Nephron (organoid): ENCODE data around the gene PLEKHA5.

Experiments used
- H3K27ac Mint-ChIP-seq, 3 experiments: 2 replicates each; pipeline ENCODE4 v1.8.0; 2020; ENCODE audit warnings: mixed read lengths in 3 of 3, mild to moderate bottlenecking in 2 of 3, moderate library complexity in 1 of 3
- H3K27me3 Mint-ChIP-seq: 2 replicates; pipeline ENCODE4 v1.8.0; 2021; ENCODE audit warnings: low read depth, mild to moderate bottlenecking, moderate library complexity, mixed read lengths
- H3K36me3 Mint-ChIP-seq: 2 replicates; pipeline ENCODE4 v1.8.0; 2020; ENCODE audit warnings: low read depth, mixed read lengths
- H3K4me1 Mint-ChIP-seq: 2 replicates; pipeline ENCODE4 v1.8.0; 2020; ENCODE audit warnings: mixed read lengths
- H3K4me3 Mint-ChIP-seq, 3 experiments: 2 replicates each; pipeline ENCODE4 v1.8.0; 2020; ENCODE audit warnings: mild to moderate bottlenecking in 3 of 3, mixed read lengths in 3 of 3, moderate library complexity in 2 of 3
- H3K9me3 Mint-ChIP-seq: 2 replicates; pipeline ENCODE4 v1.8.0; 2020; ENCODE audit warnings: mixed read lengths
- CTCF ChIP-seq, 3 experiments: fragments of 200-600 bp; sonication (generic); IDR thresholded peaks; one replicate each; pipeline ENCODE4 v1.5.0; 2021; ENCODE audit warnings: antibody characterized with exemption in 3 of 3; ENCODE audit not compliant: unreplicated experiment in 3 of 3

Gene PLEKHA5

GRCh38 chr12:19140381-19141236 lies 11.1 kb downstream of the PLEKHA5 start:
- Mint-ChIP-seq H3K36me3 (peaks cover 56% of the 10 kb centered on the region), H3K4me1 (peaks cover 34% of the 10 kb centered on the region), H3K4me3 (no peak overlapping the region), H3K27me3 (no peaks in the 10 kb centered on the region), H3K27ac (peak overlapping the region in 2 of 3 experiments; percentile 23 to 59), H3K9me3 (no peaks in the 10 kb centered on the region)
- no peak for TF ChIP-seq CTCF (IDR thresholded peaks at IDR 0.05; ENCODE audit: unreplicated experiment in 3 of 3)

- H3K36me3 Mint-ChIP-seq, result peaks cover 54% of the 10 kb centered on the region
- H3K9me3 Mint-ChIP-seq, result no peaks in the 10 kb centered on the region
- H3K4me1 Mint-ChIP-seq, result peaks cover 33% of the 10 kb centered on the region
Observed at GRCh38 chr12:19142499-19142898, 13.0 kb downstream of the PLEKHA5 start.

GRCh38 chr12:19144287-19144686 lies 14.8 kb downstream of the PLEKHA5 start:
- peaks cover 20% of the 10 kb centered on the region for H3K4me1 Mint-ChIP-seq
- H3K36me3 Mint-ChIP-seq, result peaks cover 55% of the 10 kb centered on the region

More at GRCh38 chr12:19142499-19142898, 13.0 kb downstream of the PLEKHA5 start:
- Mint-ChIP-seq H3K27me3 (no peaks in the 10 kb centered on the region), H3K4me3 (no peak overlapping the region), H3K27ac (no peak overlapping the region)
- no peak for TF ChIP-seq CTCF (IDR thresholded peaks at IDR 0.05; ENCODE audit: unreplicated experiment in 3 of 3)

GRCh38 chr12:19144985-19145384 lies 15.5 kb downstream of the PLEKHA5 start:
- H3K36me3 Mint-ChIP-seq, result peaks cover 56% of the 10 kb centered on the region
- no peak overlapping the region for H3K4me3 Mint-ChIP-seq
- no peaks in the 10 kb centered on the region for H3K27me3 Mint-ChIP-seq
- H3K9me3 Mint-ChIP-seq, result peaks cover 4% of the 10 kb centered on the region
- no peak for TF ChIP-seq CTCF (IDR thresholded peaks at IDR 0.05; ENCODE audit: unreplicated experiment in 3 of 3)
- H3K27ac Mint-ChIP-seq, result no peak overlapping the region
- H3K4me1 Mint-ChIP-seq, result peaks cover 13% of the 10 kb centered on the region

More at GRCh38 chr12:19144287-19144686, 14.8 kb downstream of the PLEKHA5 start:
- no peak overlapping the region for H3K4me3 Mint-ChIP-seq
- no peak for TF ChIP-seq CTCF (IDR thresholded peaks at IDR 0.05; ENCODE audit: unreplicated experiment in 3 of 3)
- H3K9me3 Mint-ChIP-seq, result no peaks in the 10 kb centered on the region
- peak overlapping the region; percentile 8 to 16 (median 9) for H3K27ac Mint-ChIP-seq
- no peaks in the 10 kb centered on the region for H3K27me3 Mint-ChIP-seq

- peaks cover 4% of the 10 kb centered on the region for H3K9me3 Mint-ChIP-seq
Observed at GRCh38 chr12:19148860-19149259, 19.3 kb downstream of the PLEKHA5 start.

More at GRCh38 chr12:19148860-19149259, 19.3 kb downstream of the PLEKHA5 start:
- Mint-ChIP-seq H3K4me1 (peaks cover 6% of the 10 kb centered on the region), H3K4me3 (no peak overlapping the region), H3K36me3 (peaks cover 61% of the 10 kb centered on the region), H3K27me3 (no peaks in the 10 kb centered on the region), H3K27ac (no peak overlapping the region)
- TF ChIP-seq CTCF (IDR thresholded peaks at IDR 0.05; ENCODE audit: unreplicated experiment in 3 of 3), result no peak
